GM12878 (cell line): ENCODE measurements around the gene GPR107. TPM values are rescaled to one million over a fixed set of nuclear protein-coding genes. Genes with fewer than 3 reads are reported as not detected.

ENCODE experiments used
- ATAC-seq: fragments of 200-7000 bp; cut with Tn5 transposase; 3 replicates; pipeline ENCODE4 v1.9.1; 2020; ENCODE audit warnings: mild to moderate bottlenecking, moderate library complexity
- BruUV-seq: library from RNA; stranded (reverse); fragments of 400-500 nt; replicated peaks from 2 replicates; lab custom pipeline; 2021; lab: Mats Ljungman, UMichigan
- CTCF ChIA-PET: fragments of 300-600 bp; sonication (Branson Sonifier 250); formaldehyde crosslinking; extraction: SDS; loops from one replicate; lab custom pipeline; 2021; ENCODE audit warnings: inconsistent platforms; lab: Yijun Ruan, JAX
- POLR2A ChIA-PET: fragments of 350-600 bp; formaldehyde crosslinking; extraction: SDS; loops from one replicate; lab custom pipeline; 2021; ENCODE audit warnings: inconsistent platforms; lab: Charles Lee
- RAD21 ChIA-PET: fragments of 300-600 bp; sonication (Branson Sonifier 250); formaldehyde crosslinking; loops from one replicate; lab custom pipeline; 2023; ENCODE audit warnings: antibody characterized with exemption; ENCODE audit not compliant: unreplicated experiment; lab: Charles Lee
- SMC1A ChIA-PET: fragments of 300-600 bp; sonication (Branson Sonifier 250); formaldehyde crosslinking; loops from one replicate; lab custom pipeline; 2023; ENCODE audit not compliant: unreplicated experiment, uncharacterized antibody; lab: Charles Lee
- DNase-seq: peaks from one replicate; pipeline ENCODE4 v3.0.0-alpha.2; 2011; ENCODE audit warnings: low read depth, low spot score
- FAIRE-seq: peaks from 3 replicates; lab custom pipeline; 2011; peaks lifted over from hg19 to GRCh38; lab: Jason Lieb, UNC
- H2AFZ ChIP-seq: 2 replicates; pipeline ENCODE4 v1.6.0; 2011; ENCODE audit warnings: low read depth, low read length, control low read depth; ENCODE audit not compliant: control insufficient read depth
- H3K27ac ChIP-seq: 2 replicates; pipeline ENCODE4 v1.5.1; 2011; ENCODE audit warnings: control low read depth; ENCODE audit not compliant: control insufficient read depth, insufficient read depth
- H3K27me3 ChIP-seq, 2 experiments: replicated peaks in 1 of 2; 2 replicates each; pipeline versions ENCODE4 v1.6.0 to v1.6.1; 2011; ENCODE audit warnings: low read length in 1 of 2; ENCODE audit not compliant: control insufficient read depth in 2 of 2, insufficient read depth in 2 of 2
- H3K36me3 ChIP-seq, 2 experiments: 2 replicates each; pipeline ENCODE4 v1.5.1; 2011; ENCODE audit warnings: low read length in 1 of 2; ENCODE audit not compliant: control insufficient read depth in 2 of 2, insufficient read depth in 2 of 2
- H3K4me1 ChIP-seq: 2 replicates; pipeline ENCODE4 v1.6.1; 2011; ENCODE audit warnings: mild to moderate bottlenecking, low read length, moderate library complexity, mixed read lengths; ENCODE audit not compliant: control insufficient read depth, insufficient read depth
- H3K4me2 ChIP-seq: 2 replicates; pipeline ENCODE4 v1.6.0; 2011; ENCODE audit warnings: control low read depth; ENCODE audit not compliant: control insufficient read depth, insufficient read depth
- H3K4me3 ChIP-seq: fragments of 200-600 bp; sonication (generic); 2 replicates; pipeline ENCODE4 v1.5.1; 2016
- H3K79me2 ChIP-seq: 2 replicates; pipeline ENCODE4 v1.6.0; 2011; ENCODE audit warnings: low read length; ENCODE audit not compliant: control insufficient read depth, insufficient read depth
- H3K9ac ChIP-seq: 2 replicates; pipeline ENCODE4 v1.8.0; 2011; ENCODE audit warnings: low read length, control low read depth, mixed read lengths; ENCODE audit not compliant: control insufficient read depth, insufficient read depth
- H3K9me3 ChIP-seq: replicated peaks from 3 replicates; pipeline ENCODE4 v1.5.1; 2011; ENCODE audit warnings: mild to moderate bottlenecking, low read length; ENCODE audit not compliant: control insufficient read depth, insufficient read depth
- H4K20me1 ChIP-seq: 2 replicates; pipeline ENCODE4 v1.6.0; 2011; ENCODE audit not compliant: control insufficient read depth, insufficient read depth
- ATF2 ChIP-seq: IDR thresholded peaks from 2 replicates; pipeline ENCODE4 v1.6.1; 2012; ENCODE audit warnings: low read length, inconsistent platforms
- ATF7 ChIP-seq: fragments of 450-650 bp; IDR thresholded peaks from 2 replicates; pipeline ENCODE4 v1.6.1; 2016; ENCODE audit warnings: low read depth, mild to moderate bottlenecking
- BCL11A ChIP-seq: IDR thresholded peaks from 2 replicates; pipeline ENCODE4 v1.6.1; 2011; ENCODE audit warnings: low read depth, low read length
- BCLAF1 ChIP-seq: fragments of 450-650 bp; IDR thresholded peaks from 2 replicates; pipeline ENCODE4 v1.6.1; 2017; ENCODE audit warnings: antibody characterized with exemption, mild to moderate bottlenecking, moderate library complexity
- CHD4 ChIP-seq: fragments of 200-600 bp; sonication (generic); IDR thresholded peaks from 2 replicates; pipeline ENCODE4 v1.6.1; 2016; ENCODE audit warnings: mild to moderate bottlenecking
- HDAC6 ChIP-seq: fragments of 200-600 bp; sonication (generic); IDR thresholded peaks from one replicate; pipeline ENCODE4 v1.8.0; 2017; ENCODE audit warnings: antibody characterized with exemption; ENCODE audit not compliant: unreplicated experiment
- HSF1 ChIP-seq: fragments of 150-350 bp; IDR thresholded peaks from 2 replicates; pipeline ENCODE4 v1.6.1; 2014; ENCODE audit warnings: mild to moderate bottlenecking, low read depth, low read length
- IKZF1 ChIP-seq: fragments of 450-650 bp; conservative IDR thresholded peaks from 2 replicates; pipeline ENCODE4 v1.6.1; 2017; ENCODE audit warnings: antibody characterized with exemption, mild to moderate bottlenecking
- IRF5 ChIP-seq: fragments of 450-650 bp; IDR thresholded peaks from 2 replicates; pipeline ENCODE4 v1.6.1; 2017; ENCODE audit warnings: borderline replicate concordance
- KAT2A ChIP-seq: conservative IDR thresholded peaks from 2 replicates; pipeline ENCODE4 v1.6.1; 2011; ENCODE audit warnings: low read depth, low read length; ENCODE audit not compliant: control insufficient read depth
- NR2C1 ChIP-seq: fragments of 450-650 bp; IDR thresholded peaks from 2 replicates; pipeline ENCODE4 v1.6.1; 2017; ENCODE audit warnings: antibody characterized with exemption, mild to moderate bottlenecking, moderate library complexity
- NRF1 ChIP-seq: conservative IDR thresholded peaks from 2 replicates; pipeline ENCODE4 v1.6.1; 2011; ENCODE audit warnings: mild to moderate bottlenecking, low read depth, low read length, improper control_type of control experiment
- SMARCA5 ChIP-seq: fragments of 450-650 bp; IDR thresholded peaks from 2 replicates; pipeline ENCODE4 v1.6.1; 2017; ENCODE audit warnings: mild to moderate bottlenecking
- SMC3 ChIP-seq: IDR thresholded peaks from 2 replicates; pipeline ENCODE4 v1.6.1; 2011; ENCODE audit warnings: low read length, improper control_type of control experiment, borderline replicate concordance
- ZNF622 ChIP-seq: fragments of 450-650 bp; IDR thresholded peaks from 2 replicates; pipeline ENCODE4 v1.6.1; 2017; ENCODE audit warnings: mild to moderate bottlenecking, inconsistent platforms
- WGBS: methylation state at CpG from one replicate; pipeline ENCODE4 v1.1.6; 2016; ENCODE audit warnings: low lambda C conversion rate; ENCODE audit not compliant: insufficient replicate concordance, insufficient coverage; ENCODE audit errors: missing lambda C conversion rate; 5-methylcytosine and 5-hydroxymethylcytosine counted together
- in situ Hi-C: fragments of 300-500 bp; cut with MboI; formaldehyde crosslinking; loops from 9 replicates; pipeline ENCODE4 v1.14.3; 2018; ENCODE audit warnings: mixed read lengths
- intact Hi-C: fragments of 100-400 bp; cut with micrococcal nuclease; formaldehyde crosslinking; loops from one replicate; pipeline ENCODE4 v1.14.2; 2022; ENCODE audit not compliant: unreplicated experiment
- polyA plus RNA-seq, 11 experiments: library from polyadenylated mRNA; depleted of rRNA in 4 of 11; unstranded in 6 of 11; stranded (reverse) in 5 of 11; fragments of >200 nt; fragmentation: Nextera tagmentation in 4 of 11; fragmentation: Illumina TruSeq in 1 of 11; extraction: Ambion mirVana in 4 of 11; extraction: Trizol in 1 of 11; gene quantifications; 1 replicate in 1 of 11; 2 replicates in 10 of 11; pipeline versions ENCODE4 v1.2.1 to v1.2.3, GENCODE V29; 2011 to 2016; ENCODE audit warnings: inconsistent platforms in 2 of 11, missing spikeins in 2 of 11, low read depth in 1 of 11
- total RNA-seq, 4 experiments: library from RNA; depleted of rRNA in 3 of 4; stranded (reverse); fragments of >200 nt in 3 of 4; fragmentation: Illumina TruSeq in 1 of 4; extraction: Trizol in 1 of 4; gene quantifications; 2 replicates each; pipeline versions ENCODE4 v1.2.1 to v1.2.3, GENCODE V29; 2013 to 2021

GPR107 gene
- total and polyA plus RNA-seq, 10 of the 15 experiments (the other 5 are each of a cell fraction or from before 2014, with no cell fraction given): 2.7 to 21.4 (median 10.6) TPM

- Histone ChIP-seq H3K27ac (peak overlapping the region; percentile 89), H3K4me2 (peak overlapping the region; percentile 50), H4K20me1 (no peaks in the 10 kb centered on the region; the same call in 1 of the 2 replicates), H3K4me1 (peaks cover 19% of the 10 kb centered on the region), H3K4me3 (peak overlapping the region; percentile 37; the same call in 1 of the 2 replicates), H3K9ac (peak overlapping the region; percentile 11; the same call in 1 of the 2 replicates), H3K36me3 (peaks cover 2 to 5% of the 10 kb centered on the region in 2 experiments; a peak in 3 of 4 replicates), H2AFZ (no peak overlapping the region), H3K27me3 (no peaks in the 10 kb centered on the region), H3K9me3 (no peaks in the 10 kb centered on the region), H3K79me2 (peaks cover 60% of the 10 kb centered on the region)
- ChIA-PET CTCF (interaction anchor here (2.3 kb wide), 1 partner anchor 188 kb away, joined by 9 read pairs; no protein-coding TSS in a partner anchor), SMC1A (interaction anchor here (1.8 kb wide), 1 partner anchor 28 kb away, joined by 6 read pairs; no protein-coding TSS in a partner anchor), RAD21 (no interaction called here), POLR2A (no interaction called here)
- ATAC-seq: peak; percentile 94
- BruUV-seq: no TSS peak
- FAIRE-seq: peak; percentile 85
- intact Hi-C loops: no loop called here
- DNase-seq: peak; percentile 53
- WGBS: 58% methylated on average over 9 of the region's 9 CpGs
- in situ Hi-C loops: no loop called here
- TF ChIP-seq CHD4 (no peak), SMARCA5 (no peak), ATF7 (peak; percentile 48; the same call in 1 of the 2 replicates), IKZF1 (peak; percentile 79; the same call in 1 of the 2 replicates), ATF2 (no peak), BCLAF1 (no peak), IRF5 (no peak), KAT2A (no peak), SMC3 (no peak), HSF1 (no peak), NR2C1 (no peak), ZNF622 (no peak), NRF1 (no peak), HDAC6 (no peak), BCL11A (0 out of 2 replicates have a peak, but pooled peaks have one; percentile 39)
These were observed 19.0 kb downstream of the GPR107 start for GRCh38 chr9:130072515-130073235.
